Chondrocyte (in vitro differentiated cells): ENCODE measurements around the gene TMEM106A. TPM values are rescaled to one million over a fixed set of nuclear protein-coding genes. Genes with fewer than 3 reads are reported as not detected.
"Not testable (repeated sequence)": the region's sequence is repeated elsewhere in the genome, so short reads cannot be mapped to it uniquely, and the experiment has no call there.

Experiments
- DNase-seq: peaks from one replicate; pipeline ENCODE4 v3.0.0; 2021; ENCODE audit warnings: mixed read lengths, low spot score
- H3K27ac Mint-ChIP-seq: one replicate; pipeline ENCODE4 v1.8.0; 2021; ENCODE audit warnings: mild to moderate bottlenecking, moderate library complexity, mixed read lengths; ENCODE audit not compliant: unreplicated experiment
- H3K27me3 Mint-ChIP-seq: 2 replicates; pipeline ENCODE4 v1.8.0; 2021; ENCODE audit warnings: low read depth, mixed read lengths
- H3K36me3 Mint-ChIP-seq: 2 replicates; pipeline ENCODE4 v1.8.0; 2021; ENCODE audit warnings: low read depth, mixed read lengths
- H3K4me1 Mint-ChIP-seq: 2 replicates; pipeline ENCODE4 v1.8.0; 2021; ENCODE audit warnings: low read depth, mild to moderate bottlenecking, mixed read lengths
- H3K4me3 Mint-ChIP-seq: one replicate; pipeline ENCODE4 v1.8.0; 2021; ENCODE audit warnings: mild to moderate bottlenecking, moderate library complexity, mixed read lengths; ENCODE audit not compliant: unreplicated experiment
- H3K9me3 Mint-ChIP-seq: 2 replicates; pipeline ENCODE4 v1.8.0; 2021; ENCODE audit warnings: low read depth, mixed read lengths
- CTCF ChIP-seq: fragments of 200-600 bp; sonication (generic); IDR thresholded peaks from 2 replicates; pipeline ENCODE4 v1.5.0; 2021; ENCODE audit warnings: antibody characterized with exemption, mild to moderate bottlenecking, moderate library complexity
- total RNA-seq: library from RNA; stranded (reverse); gene quantifications from 3 replicates; pipeline ENCODE4 v1.2.1, GENCODE V29; 2021

The TMEM106A gene
- total RNA-seq, 1 donor from 2014 or later = 16.4 TPM

DNA sequence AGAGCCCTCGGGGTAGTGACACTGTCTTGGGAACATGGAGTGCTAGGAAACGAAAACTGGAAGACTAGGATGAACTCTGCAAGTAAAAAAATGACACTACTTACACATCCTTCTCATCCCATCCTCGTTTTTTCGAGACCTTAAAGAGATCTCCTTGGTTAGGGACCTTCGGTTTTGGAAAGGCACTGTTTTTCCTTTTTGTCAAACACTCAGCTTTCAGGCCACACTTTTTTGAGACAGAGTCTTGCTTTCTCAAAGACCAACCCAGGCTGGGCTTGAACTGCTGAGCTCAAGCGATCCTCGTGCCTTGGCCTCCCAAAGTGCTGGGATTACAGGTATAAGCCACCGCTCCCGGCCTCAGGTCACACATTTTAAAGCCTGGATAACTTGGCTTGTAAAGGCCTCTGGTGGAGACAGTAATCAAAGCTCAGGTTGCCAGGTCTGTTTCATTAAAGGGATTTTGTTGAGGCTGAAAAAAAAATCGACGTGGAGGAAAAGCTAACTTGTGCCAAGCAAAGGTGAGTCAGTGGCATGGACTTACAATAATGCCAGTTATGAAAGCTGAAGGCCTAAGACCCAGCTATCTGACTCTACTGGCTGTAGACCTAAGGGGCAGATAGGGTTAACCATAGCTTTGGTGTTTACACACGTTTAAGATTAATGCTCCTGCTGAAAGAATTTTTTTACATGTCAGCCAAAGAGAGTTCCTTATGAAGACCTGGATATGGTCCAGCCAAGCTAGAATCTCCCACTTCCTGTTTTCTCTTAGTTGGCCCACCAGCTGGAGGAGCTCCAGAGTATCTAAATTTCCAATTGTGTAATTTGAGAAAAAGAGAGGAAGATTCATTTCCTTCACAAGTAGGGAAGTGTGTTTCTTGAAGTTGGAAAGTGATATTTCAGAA is 39.8 kb upstream of the TMEM106A start:
- no peaks in the 10 kb centered on the region for H3K27me3 Mint-ChIP-seq
- H3K36me3 Mint-ChIP-seq = peaks cover 14% of the 10 kb centered on the region
- H3K27ac Mint-ChIP-seq = no peak overlapping the region
- peaks cover 2% of the 10 kb centered on the region for H3K9me3 Mint-ChIP-seq
- H3K4me3 Mint-ChIP-seq = no peak overlapping the region
- peaks cover 26% of the 10 kb centered on the region for H3K4me1 Mint-ChIP-seq
- no peak for DNase-seq
- TF ChIP-seq CTCF = peak; percentile 77

GRCh38 chr17:43175213-43176118 is 36.2 kb upstream of the TMEM106A start:
- peaks cover 27% of the 10 kb centered on the region for H3K4me1 Mint-ChIP-seq
- no peak for TF ChIP-seq CTCF
- H3K36me3 Mint-ChIP-seq = peaks cover 17% of the 10 kb centered on the region
- H3K27me3 Mint-ChIP-seq = no peaks in the 10 kb centered on the region
- peak overlapping the region; percentile 57 for H3K4me3 Mint-ChIP-seq
- DNase-seq = no peak
- H3K9me3 Mint-ChIP-seq = peaks cover 2% of the 10 kb centered on the region
- H3K27ac Mint-ChIP-seq = peak overlapping the region; percentile 98

DNA sequence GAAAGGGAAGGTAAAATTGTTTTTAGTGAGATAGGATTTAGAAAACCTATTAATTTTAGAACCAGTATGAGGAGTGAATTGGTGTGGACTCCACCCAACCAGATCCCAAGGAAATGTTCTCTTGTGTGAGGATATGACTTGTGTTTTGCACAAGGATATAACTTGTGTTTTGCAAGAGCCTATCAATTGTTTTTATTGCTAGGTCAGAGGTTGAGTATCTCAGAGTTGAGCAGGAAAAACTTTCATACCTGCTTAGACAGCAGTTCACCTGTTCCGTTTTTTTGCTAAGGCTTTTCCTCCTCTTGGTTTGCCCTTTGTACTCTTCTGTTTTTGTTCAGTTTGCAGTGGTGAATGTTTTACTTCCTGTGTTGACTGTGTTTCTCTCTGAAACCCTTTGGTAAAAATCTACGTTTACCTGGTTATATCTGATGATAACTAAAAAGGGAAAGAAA is 35.5 kb upstream of the TMEM106A start:
- TF ChIP-seq CTCF = no peak

GRCh38 chr17:43183921-43184320 is 27.8 kb upstream of the TMEM106A start:
- no peak for DNase-seq
- no peaks in the 10 kb centered on the region for H3K9me3 Mint-ChIP-seq
- H3K4me1 Mint-ChIP-seq = no peaks in the 10 kb centered on the region
- H3K27ac Mint-ChIP-seq = no peak overlapping the region
- H3K36me3 Mint-ChIP-seq = peaks cover 9% of the 10 kb centered on the region
- H3K27me3 Mint-ChIP-seq = no peaks in the 10 kb centered on the region
- TF ChIP-seq CTCF = no peak
- no peak overlapping the region for H3K4me3 Mint-ChIP-seq

More for the DNA sequence above, 35.5 kb upstream of the TMEM106A start:
- no peaks in the 10 kb centered on the region for H3K27me3 Mint-ChIP-seq
- peak overlapping the region; percentile 57 for H3K4me3 Mint-ChIP-seq
- no peak for DNase-seq
- peaks cover 27% of the 10 kb centered on the region for H3K4me1 Mint-ChIP-seq
- H3K9me3 Mint-ChIP-seq = peaks cover 2% of the 10 kb centered on the region
- peak overlapping the region; percentile 98 for H3K27ac Mint-ChIP-seq
- peaks cover 19% of the 10 kb centered on the region for H3K36me3 Mint-ChIP-seq

GRCh38 chr17:43186656-43187055 is 25.0 kb upstream of the TMEM106A start:
- H3K27me3 Mint-ChIP-seq, H3K9me3 Mint-ChIP-seq, DNase-seq, H3K4me3 Mint-ChIP-seq, H3K4me1 Mint-ChIP-seq, H3K27ac Mint-ChIP-seq: not testable (repeated sequence)
- peaks cover 26% of the 10 kb centered on the region for H3K36me3 Mint-ChIP-seq
